Measurements from ENCODE around the gene FRMD5.

Gene FRMD5

DNA sequence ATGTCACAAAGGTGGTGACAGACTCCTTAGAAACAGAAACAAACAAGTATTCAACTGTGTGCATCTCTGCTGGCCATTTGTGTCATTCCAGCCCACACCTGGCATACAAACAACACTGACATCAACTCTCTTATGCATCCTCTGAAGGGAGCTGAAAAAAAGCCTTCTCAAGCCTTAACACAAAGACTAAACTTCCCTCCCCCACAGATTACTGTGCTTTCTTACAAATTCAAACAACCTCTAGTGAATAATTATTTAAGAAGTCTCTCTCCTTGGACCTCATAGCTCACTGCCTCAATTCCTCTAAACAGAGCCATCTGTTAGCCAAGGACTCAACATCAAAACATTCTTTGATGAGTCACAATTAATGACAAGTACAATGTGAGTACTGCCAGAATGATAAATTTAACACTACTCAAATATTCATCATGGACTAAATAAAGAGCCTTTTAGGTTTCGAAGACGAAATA is 236.2 kb downstream of the FRMD5 start:
- no peak for DNase-seq

DNA sequence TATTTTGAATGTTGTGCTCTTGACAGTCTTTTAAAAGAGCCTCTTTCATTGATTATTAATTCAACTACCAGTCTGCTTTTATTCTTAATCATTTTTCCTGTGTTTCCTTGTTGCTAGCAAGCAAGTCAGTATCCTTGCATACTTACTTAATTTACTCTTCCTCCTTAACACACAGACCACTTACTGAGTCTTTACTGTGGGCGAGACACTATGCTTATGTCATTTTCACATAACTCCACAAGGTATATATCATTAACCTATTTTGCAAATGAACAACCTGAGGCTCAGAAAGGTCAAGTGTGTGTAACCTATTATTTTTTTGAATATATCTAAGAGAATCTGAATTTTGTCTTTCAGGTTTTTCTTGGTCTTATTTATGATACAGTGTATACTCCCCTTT is 237.3 kb downstream of the FRMD5 start:
- DNase-seq, result no peak

DNA sequence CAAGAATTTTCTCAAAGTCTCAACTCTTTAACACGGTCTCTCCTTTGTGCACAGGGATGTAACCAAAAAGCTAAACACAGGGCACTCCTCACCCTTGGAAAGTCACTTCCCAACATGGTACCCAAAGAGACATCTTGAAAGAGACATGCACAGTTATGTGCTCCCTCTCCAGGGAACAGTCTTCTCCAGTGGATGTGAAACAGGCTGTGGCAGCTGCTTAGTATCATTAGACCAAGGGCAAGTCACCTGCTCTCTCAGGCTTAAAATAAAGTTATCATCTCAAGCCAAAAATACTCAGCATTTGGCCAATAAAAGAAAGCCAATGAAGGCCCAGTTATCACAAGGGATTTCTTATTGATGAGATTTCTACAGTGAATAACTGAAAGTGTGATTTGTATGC is 239.9 kb downstream of the FRMD5 start:
- DNase-seq, result no peak

DNA sequence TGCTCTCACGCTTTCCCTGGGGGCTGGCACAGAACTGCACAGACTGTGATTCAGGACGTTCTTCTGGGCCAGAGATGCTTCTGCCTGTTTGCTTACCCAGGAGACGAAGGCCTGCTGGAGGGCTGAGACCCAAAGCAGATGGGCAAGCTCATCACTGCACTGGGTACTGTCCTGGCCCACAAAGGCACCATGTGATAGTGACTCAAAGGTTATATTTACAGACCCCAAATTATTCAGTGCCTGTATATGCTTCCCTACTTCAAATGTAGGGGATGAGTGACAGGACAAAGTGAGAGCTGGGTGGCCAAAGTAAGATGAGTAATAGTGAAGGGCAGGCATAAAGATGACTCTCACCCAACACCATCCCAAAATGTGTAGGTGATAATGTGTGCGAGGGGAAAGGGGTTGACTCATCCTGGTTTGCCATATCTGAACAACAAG is 240.9 kb downstream of the FRMD5 start:
- DNase-seq, result no peak

DNA sequence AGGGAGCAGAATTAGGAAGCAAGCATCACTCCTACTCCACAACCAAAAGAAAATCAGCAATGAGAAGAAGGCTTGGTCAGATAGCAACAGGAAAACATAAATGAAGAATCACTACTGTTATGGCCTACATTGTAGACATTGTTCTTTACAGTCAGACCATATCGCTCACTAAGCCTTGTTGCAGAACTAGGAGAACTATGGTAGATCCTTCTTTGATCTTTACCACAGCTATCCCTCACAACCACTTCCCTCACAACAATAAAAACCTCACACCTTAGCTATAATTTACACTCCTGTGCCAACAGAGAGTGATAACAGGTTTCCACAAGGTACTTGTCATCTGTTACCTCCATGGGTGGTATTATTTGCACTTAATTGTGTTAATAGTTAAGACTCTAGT is 241.7 kb downstream of the FRMD5 start:
- no peak for DNase-seq

DNA sequence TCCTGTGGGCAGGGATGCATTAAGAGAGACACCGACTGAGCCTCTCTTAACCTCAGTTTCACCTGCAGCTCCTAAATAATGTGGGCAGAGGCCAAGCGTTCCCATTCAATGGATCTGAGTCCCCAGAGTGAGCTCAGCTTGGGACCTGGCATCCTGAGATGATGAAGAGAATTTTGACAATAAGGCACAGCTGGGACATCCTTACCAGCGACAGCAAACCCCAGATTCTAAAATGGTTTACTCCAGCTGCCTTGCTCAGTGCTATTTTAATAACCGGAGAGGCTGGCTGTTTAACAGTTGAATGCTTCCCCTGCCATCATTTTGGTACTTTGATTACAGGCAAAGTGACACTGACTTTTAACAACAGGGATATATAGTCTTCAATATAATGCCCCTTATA is 244.5 kb downstream of the FRMD5 start:
- DNase-seq, result no peak

DNA sequence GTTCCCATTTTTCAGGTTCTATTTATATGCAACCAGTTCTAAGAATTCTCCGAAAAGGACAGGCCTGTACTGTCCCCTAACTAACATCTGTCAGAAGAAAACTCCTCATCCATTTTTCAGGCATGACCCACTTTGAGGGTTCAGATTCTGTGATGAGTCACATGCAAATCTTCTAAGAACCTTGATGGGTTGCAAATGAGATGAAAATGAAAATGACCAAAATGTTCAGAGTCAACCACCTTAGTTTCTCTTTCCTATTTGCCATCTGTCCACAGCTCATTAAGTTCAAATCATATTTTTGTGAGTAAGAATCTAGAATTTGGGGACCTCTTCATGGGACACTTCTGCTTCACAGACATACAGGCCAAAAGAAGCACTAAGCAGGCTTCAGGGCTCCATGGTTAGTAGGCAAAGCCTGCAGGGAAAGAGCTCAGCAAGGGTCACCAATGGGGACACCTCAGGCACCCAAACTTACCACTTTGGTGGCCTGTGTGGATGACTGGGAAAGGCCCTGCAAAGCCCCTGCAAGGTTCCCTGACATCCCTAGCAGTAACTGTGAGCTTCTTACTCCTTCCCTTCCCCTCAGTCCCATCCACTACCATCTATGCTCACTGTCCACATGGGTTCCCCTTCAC is 246.3 kb downstream of the FRMD5 start:
- DNase-seq, result no peak

DNA sequence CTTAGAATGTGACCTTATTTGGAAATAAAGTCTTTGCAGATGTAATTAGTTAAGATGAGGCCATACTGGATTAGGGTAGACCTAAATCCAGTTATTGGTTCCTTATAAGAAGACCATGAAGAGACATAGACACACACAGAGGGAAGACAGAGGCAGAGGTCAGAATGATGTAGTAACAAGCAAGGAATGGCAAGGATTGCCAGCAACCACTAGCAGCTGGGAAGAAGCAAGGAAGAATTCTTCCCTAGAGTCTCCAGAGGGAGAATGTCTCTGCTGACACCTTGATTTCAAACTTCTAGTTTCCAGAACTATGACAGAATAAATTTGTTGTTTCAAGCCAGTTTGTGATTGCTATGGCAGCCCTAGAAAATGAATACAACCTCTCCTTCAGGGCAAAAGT is 251.6 kb downstream of the FRMD5 start:
- no peak for DNase-seq

DNA sequence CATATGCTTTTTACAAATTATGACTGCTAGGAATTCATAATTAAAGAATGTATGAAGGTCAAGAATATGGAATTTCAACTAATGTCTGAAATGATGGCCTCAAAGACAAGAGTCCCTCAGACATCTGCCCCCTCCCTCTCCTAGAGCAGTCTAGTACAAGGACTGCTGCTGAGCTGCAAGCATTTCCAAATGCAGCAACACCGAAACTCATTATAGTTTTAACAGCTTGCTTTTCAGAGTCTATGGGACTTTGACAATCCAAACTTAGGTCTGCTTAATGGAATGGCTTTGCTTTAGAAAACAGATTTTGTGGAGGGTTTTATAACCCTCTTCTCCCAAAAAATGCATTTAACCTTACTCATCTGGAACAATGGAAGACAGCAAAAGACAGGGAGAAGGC is 252.9 kb downstream of the FRMD5 start:
- no peak for DNase-seq

DNA sequence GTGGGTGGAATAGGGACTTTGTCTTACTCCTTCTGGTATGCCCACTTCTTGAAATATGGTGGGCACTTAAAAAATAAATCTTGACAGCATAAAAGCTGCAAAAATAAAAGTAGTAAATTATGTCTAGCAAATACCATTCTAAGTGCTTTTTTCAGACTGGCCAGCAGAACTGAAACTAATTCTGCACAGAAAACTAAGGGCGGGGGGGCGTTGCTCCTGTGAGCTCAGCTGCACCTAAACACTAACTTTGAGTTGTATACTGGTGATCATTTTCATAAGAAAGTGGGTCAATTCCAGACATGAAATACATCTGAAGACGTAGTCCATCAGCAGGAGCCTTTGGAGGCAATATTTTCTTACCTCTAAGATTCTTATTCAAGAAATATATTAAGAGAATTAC is 253.5 kb downstream of the FRMD5 start:
- DNase-seq, result no peak

DNA sequence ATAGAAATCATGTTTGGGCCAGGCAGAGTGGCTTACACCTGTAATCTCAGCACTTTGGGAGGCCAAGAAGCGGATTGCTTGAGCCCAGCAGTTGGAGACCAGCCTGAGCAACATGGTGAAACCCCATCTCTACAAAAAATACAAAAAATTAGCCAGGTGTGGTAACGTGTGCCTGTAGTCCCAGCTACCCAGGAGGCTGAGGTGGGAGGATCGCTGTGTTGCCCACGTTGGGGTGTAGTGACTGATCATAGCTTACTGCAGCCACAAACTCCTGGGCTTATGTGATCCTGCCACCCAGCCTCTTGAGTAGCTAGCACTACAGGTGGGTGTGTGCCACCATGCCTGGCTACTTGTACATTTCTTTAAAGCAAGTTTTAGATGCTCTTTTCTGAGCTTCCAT is 254.0 kb downstream of the FRMD5 start:
- DNase-seq, result no peak

DNA sequence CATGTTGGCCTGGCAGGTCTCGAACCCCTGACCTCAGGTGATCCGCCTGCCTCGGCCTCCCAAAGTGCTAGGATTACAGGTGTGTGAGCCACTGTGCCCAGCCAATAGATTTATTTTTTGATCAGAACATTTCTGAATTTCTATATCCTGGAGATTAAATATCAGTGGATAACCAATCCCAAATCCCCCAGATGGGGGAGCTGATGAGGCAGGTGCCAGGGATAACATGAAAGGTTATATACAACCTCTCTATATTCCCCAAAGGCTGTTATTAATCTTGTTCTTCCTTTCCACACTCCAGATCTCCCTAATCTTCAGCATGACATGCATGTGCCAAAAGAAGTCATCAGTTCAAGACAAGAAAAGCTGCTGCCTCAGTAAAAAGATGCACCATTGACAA is 256.0 kb downstream of the FRMD5 start:
- DNase-seq, result peak; percentile 46

DNA sequence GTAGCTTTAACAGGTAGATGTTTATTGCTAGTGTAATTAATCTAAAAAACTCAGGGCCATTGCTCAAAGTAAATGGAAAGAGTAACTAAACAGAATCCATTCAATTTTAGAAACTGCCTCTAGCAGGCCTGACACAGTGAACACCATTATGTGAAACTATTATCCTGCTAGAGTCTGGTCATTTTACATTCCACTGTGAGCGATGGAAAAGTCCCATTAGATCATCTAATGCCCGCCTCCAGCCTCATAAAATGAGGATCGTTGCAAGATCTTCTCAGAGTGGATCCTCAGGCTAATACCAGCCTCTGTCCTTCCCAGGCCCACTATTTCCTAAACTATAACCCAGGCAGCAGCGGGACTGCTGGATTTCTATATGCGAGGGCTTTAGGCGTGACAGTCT is 260.6 kb downstream of the FRMD5 start:
- DNase-seq, result no peak

DNA sequence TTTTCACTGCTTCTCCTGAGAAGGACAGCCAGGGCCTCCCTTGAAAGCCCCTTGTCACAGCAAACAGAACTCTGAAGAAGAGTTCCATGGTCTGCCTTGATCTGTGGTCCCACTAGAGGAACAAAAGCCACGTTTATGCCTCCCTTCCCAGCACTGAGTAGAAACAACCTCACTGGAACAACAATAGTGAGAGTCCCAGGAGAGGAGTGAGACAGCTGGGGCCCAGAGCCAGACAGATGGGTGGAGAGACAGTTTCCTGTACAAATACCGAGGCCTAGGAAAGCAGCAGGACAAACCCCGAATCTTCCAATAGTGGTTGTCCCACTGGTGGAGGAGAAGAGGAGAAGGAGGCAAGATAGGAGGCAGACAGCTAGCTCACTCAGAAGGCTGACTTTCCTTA is 262.2 kb downstream of the FRMD5 start:
- no peak for DNase-seq

DNA sequence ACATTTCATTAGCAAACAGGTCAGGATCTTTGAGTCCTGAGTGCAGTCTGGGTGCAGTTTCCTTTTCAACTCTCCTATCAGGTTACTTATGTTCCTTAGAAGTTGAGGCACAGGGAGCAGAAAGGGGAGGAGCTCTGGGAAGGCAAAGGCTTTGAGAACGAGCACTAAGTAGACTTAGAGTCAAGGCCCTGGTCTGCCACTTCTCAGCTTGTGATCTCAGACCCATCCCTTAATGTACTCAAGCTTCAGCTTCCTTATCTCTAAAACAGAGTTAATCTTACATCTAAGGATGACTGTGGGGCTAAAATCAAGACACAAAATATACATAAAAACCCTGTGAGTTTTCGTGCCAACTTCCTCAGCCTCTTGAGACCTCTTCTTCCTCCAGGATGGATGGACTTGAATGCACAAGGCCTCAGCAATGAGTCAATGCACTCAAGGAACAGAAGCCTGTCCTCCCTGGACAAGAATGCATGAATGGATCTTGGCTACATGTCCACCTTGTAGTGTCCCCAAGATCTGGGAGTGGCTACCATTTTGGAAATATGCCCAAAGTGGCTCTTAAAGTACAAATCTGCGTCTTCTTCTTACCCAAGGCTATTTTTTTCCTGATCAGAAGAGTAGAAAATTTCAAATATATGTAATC is 263.2 kb downstream of the FRMD5 start:
- no peak for DNase-seq

DNA sequence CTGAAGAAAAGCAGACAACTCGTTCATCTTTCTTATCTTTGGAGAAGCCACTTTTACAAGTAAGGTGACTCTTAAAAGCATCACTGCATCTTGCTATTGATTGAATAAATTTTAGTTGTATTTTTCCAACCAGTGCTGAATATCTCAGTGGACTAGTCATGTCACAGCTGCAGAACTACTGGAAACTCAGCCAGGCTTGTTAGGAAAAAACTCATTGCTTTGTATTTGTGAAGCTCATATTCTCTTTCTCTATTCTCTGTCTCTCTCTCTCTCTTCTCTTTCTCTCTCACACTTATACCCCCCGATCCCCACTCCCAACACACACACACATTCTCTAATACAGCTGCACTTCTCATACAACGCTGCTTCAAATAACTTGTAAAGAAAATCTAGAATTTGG is 264.0 kb downstream of the FRMD5 start:
- no peak for DNase-seq

DNA sequence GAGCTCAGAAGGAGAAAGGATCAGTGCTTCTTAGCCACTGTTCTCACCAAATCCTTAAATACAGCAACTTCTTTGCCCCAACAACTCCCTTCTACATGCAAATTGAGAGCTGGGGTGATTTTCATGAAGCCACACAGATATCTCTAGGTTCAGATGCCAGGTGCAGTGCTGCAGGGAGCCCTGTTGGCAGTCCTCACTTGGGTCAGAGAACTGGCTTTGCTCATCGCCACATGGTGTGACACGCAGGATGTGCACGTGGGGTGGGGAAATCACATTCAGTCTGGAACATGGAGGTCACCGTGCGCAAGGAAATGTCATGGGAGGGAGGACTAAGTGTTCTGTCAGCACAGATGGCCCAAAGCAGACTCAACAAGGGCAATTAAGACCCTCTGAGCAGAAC is 264.5 kb downstream of the FRMD5 start:
- DNase-seq, result no peak

DNA sequence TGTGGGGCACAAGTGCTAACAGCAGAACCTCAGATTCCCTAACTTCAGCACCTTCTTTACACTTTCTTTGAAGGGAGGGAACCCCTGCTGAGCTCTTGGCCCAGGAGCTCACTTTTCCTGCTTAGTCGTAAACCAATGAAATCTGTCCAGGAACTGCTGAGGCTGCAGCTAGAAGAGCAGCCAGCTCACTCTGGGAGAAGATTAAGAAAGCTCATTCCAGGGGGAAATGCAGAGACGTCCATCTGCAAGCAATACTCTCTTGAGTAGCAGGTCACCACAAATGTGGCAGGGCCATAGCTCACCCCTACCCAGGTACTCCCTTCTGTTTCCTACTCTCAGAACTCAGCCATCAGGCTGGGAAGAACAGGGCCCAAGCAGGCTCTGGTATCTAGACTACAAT is 265.0 kb downstream of the FRMD5 start:
- DNase-seq, result no peak

DNA sequence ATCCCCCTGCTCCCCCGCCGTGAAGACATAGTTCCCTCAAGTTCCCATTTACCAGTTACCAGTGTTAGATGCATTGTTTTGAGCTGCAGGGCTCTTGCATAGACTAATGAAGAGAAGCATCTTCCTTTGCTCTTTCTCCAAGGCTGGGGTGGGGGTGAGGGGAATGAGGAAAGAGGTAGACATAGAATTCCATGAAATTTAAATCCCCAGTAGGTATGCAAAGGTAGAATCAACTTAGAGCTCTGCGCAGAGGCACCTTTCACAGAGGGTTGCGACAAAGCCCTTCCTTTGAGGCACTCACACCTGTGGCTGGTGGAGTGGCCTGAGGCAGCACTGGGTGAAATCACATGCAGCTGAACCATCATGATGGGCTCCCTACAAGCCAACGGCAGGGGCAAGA is 266.9 kb downstream of the FRMD5 start:
- DNase-seq, result no peak

DNA sequence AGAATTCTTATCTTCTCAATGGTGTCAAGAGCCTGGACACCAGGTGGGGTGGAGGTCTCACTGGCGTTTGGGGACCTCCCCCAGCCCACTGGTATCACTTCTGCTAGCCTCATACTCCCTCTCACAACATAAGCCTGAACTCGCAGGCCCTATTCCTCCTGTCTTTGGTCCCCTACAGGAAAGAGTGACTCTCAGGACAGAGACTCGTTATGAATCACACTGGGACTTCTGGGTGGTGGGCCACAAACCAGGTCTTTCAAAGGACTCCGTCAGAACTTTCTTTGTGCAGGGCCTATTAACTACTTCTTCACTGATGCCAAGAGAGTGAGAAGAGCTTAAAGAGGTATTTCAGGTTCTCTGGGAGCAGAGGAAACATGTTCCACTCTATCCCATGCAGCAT is 267.9 kb downstream of the FRMD5 start:
- no peak for DNase-seq

DNA sequence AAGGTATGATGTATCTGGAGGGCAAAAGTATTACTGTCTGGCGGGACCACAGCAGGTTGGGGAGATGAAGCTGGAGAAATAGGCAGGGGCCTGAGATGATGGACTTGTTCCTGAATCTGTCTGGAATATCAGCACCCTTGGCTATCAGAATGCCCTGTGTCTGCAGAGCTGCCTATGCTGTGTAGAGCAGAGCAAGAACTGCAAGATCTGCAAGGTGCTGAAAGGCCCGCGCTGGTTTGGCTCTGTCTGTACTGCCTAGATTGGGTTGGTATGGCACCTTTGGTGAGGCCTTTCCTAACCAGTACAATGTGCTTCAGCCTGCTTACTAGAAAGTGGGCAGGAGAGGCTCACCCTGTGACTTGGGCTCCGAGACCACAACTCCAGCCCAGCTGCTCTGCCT is 271.5 kb downstream of the FRMD5 start:
- no peak for DNase-seq

DNA sequence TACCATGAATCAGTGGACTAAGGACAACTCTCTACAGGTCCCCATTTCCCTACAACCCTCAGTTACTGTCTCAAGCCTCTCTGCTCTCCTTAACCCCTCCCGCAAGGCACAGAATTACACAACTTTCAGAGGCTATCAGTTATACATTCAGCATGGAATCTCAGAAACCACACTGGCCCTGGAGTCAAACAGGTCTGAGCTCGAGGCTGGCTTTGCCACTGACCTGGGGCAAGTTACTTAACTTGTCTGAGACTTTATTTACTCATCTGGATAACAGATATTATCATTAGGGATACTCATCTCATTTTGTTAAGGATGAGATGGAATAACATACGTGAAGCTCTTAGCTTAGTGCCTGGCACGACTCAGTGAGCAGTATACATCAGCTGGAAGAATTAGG is 273.1 kb downstream of the FRMD5 start:
- no peak for DNase-seq

DNA sequence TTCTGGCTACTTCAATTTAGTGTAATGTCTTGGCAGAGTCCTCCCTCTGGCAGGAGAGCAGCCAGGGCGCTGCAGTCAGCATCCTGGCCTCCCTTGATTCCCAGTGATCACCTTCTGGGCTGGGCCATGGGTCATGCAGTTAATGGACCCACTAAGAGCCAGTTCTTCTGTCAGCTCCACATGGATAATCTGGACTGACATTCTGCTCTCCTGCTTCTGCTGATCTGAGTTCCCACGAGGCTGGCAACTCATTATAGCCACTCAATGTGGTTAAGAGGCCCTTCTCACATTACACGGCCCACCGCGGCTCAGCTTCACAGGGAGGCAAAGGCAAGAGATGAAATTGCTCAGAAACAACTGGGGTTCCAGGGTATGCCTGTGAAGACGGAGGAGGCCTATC is 274.3 kb downstream of the FRMD5 start:
- peak; percentile 30 for DNase-seq

DNA sequence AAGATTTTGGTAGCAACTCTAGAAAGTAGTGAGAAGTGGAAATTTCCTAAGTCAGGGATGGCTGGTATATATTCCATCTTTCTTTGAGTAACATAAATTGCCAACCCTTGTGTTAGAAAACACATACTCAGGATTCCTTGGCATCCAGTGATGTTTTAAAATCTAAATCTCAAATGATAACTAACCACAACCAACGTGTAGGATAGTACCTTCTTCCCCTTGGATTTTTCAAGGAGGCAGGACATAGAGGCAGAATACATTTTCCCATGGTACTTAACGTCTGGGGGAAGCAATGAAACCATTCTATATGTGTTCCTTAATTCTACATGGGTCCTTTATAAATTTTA is 274.8 kb downstream of the FRMD5 start:
- no peak for DNase-seq

DNA sequence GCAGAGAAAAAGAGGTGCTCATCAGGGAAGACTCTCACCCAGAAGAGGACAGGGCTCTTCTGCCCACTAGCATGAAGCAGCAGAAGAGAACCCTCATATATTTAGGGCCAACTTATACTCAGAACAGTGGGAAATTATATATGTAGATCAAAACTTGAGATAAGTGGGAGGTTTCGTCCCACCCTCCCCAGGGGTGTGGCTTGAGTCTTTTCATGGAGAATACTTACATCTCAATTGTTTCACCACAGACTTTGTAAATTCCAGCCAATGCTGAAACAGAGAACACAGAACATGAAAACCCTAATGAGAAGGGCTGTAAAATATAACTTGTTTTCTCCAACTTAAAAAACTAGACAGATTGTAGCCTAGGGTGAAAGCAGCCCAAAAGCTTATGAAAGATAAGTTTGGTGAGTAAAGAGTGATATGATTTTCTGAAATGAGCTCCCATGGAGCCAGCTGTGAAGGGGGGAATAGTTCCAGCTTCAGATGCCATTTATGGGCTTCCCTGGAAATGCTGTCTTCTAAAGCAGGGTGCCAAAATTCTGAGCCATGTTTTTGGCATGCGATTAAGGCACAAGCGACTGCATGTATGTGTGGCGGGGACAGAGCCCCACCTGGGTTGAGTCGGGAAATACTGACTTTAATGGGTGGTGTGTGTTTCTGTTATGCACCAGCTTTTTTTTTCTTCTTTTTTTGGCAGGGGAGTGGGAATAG is 275.4 kb downstream of the FRMD5 start:
- DNase-seq, result no peak
